ENCODE results near the gene CACNB2.
"Not testable (repeated sequence)": the region's sequence is repeated elsewhere in the genome, so short reads cannot be mapped to it uniquely, and the experiment has no call there.

Gene CACNB2

DNA sequence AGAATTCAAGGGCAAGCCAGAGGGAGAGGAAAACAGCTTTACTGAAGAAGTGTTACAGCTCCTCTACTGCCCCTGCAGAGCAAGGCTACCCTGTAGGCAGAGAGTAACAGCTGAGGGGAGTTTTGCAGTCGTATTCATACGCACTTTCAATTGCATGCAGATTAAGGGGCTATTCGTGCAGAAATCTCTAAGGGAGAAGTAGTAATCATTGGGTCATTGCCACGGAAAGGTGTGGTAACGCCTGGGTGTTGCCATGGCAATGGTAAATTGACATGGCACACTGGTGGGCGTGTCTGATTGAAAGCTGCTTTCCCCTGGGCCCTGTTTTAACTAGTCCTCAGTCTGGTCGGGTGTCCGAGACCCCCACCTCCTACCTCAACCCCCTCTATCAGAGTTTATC is 284.0 kb downstream of the CACNB2 start:
- no peak for DNase-seq (ENCODE audit: low spot score)

GRCh38 chr10:18429335-18429734 is 289.1 kb downstream of the CACNB2 start:
- DNase-seq (ENCODE audit: low spot score): no peak
- in situ Hi-C loops (cut with MboI; ENCODE audit: low pct_unique_long_range_greater_than_20kb, low sequenced_read_pairs, unreplicated experiment): no loop called here
- TF ChIP-seq CTCF (IDR thresholded peaks at IDR 0.05; ENCODE audit: extremely low read depth, insufficient read depth, missing control alignments): no peak

More for the DNA sequence above, 284.0 kb downstream of the CACNB2 start:
- in situ Hi-C loops (cut with MboI; ENCODE audit: low pct_unique_long_range_greater_than_20kb, low sequenced_read_pairs, unreplicated experiment): no loop called here
- TF ChIP-seq CTCF (IDR thresholded peaks at IDR 0.05; ENCODE audit: extremely low read depth, insufficient read depth, missing control alignments): no peak

GRCh38 chr10:18436902-18437301 is 296.7 kb downstream of the CACNB2 start:
- TF ChIP-seq CTCF (IDR thresholded peaks at IDR 0.05; ENCODE audit: extremely low read depth, insufficient read depth, missing control alignments): no peak
- in situ Hi-C loops (cut with MboI; ENCODE audit: low pct_unique_long_range_greater_than_20kb, low sequenced_read_pairs, unreplicated experiment): no loop called here
- no peak for DNase-seq (ENCODE audit: low spot score)

GRCh38 chr10:18437486-18437885 is 297.3 kb downstream of the CACNB2 start:
- TF ChIP-seq CTCF (IDR thresholded peaks at IDR 0.05; ENCODE audit: extremely low read depth, insufficient read depth, missing control alignments): no peak
- DNase-seq (ENCODE audit: low spot score): no peak
- in situ Hi-C loops (cut with MboI; ENCODE audit: low pct_unique_long_range_greater_than_20kb, low sequenced_read_pairs, unreplicated experiment): no loop called here

DNA sequence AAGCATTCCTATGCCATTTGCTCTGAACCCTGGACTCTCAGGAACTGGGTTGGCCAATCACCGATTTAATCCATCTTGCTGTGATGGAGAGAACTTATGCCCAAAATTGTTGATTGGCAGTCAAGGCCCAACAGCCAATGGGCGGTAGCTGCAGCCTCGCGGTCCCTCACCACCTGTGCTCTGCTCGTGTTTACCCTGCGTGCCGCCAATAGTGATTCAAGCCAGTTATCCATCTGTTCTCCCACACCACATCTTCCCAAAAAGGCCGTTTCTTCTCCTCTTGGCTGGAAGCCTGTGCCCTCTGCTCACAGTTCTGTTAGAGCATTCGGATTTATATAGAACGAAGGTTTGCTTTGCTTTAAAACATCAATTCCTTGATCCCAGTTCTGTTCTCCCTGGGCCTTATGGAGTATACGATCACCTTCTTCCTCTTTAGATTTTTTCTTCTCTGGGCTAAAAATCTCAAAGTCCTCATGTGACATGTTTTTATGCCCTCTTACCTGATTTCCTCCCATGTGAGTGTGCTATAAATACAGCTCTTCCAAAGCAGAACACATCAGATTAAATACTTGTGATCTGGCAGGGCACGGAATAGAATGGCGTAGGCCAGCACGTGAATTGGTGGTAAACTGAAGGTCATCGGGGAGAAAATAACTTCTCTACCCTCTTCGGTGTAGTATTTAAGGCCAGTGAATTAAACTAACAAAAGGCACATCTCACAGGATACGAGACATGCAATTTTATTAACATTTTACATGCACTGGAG is 298.3 kb downstream of the CACNB2 start:
- in situ Hi-C loops (cut with MboI; ENCODE audit: low pct_unique_long_range_greater_than_20kb, low sequenced_read_pairs, unreplicated experiment): no loop called here
- TF ChIP-seq CTCF (IDR thresholded peaks at IDR 0.05; ENCODE audit: extremely low read depth, insufficient read depth, missing control alignments): no peak

GRCh38 chr10:18439601-18440000 is 299.4 kb downstream of the CACNB2 start:
- TF ChIP-seq CTCF (IDR thresholded peaks at IDR 0.05; ENCODE audit: extremely low read depth, insufficient read depth, missing control alignments): no peak
- DNase-seq (ENCODE audit: low spot score): no peak
- in situ Hi-C loops (cut with MboI; ENCODE audit: low pct_unique_long_range_greater_than_20kb, low sequenced_read_pairs, unreplicated experiment): no loop called here

More for the DNA sequence above, 298.3 kb downstream of the CACNB2 start:
- DNase-seq (ENCODE audit: low spot score): no peak

DNA sequence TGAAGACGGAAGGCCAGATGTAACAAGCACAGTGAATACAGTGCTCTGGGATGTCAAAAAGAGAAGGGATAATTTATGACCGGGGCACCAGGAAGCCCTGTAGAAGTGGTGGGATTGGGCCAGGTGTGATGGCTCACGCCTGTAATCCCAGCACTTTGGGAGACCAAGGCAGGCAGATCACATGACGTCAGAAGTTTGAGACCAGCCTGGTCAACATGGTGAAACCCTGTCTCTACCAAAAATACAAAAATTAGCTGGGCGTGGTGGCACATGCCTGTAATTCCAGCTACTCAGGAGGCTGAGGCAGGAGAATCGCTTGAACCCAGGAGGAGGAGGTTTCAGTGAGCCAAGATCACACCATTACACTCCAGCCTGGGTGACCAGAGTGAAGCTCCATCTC is 305.4 kb downstream of the CACNB2 start:
- in situ Hi-C loops (cut with MboI; ENCODE audit: low pct_unique_long_range_greater_than_20kb, low sequenced_read_pairs, unreplicated experiment): not testable (repeated sequence)

More for the DNA sequence above, 305.4 kb downstream of the CACNB2 start:
- not testable (repeated sequence) for DNase-seq (ENCODE audit: low spot score)
